SJCRH30 (cell line): ENCODE measurements around the gene FATE1. TPM values are rescaled to one million over a fixed set of nuclear protein-coding genes. Genes with fewer than 3 reads are reported as not detected.

Source experiments
- total RNA-seq: library from RNA; depleted of rRNA; stranded (reverse); fragments of >200 nt; shearing (Covaris generic); gene quantifications from 2 replicates; pipeline ENCODE4 v1.2.3, GENCODE V29; 2014; rRNA removed

The FATE1 gene
- total RNA-seq, 1 experiment from 2014 or later: 0.28 TPM

Other genes with a start within 250 kb of the FATE1 start
- not detected in 2 replicates for gene PASD1, start 152.4 kb upstream of the FATE1 start, total RNA-seq
- not detected in 2 replicates for gene PRRG3, start 20.6 kb upstream of the FATE1 start, total RNA-seq
- gene CNGA2, start 18.7 kb downstream of the FATE1 start, total RNA-seq: not detected in 2 replicates
- not detected in 2 replicates for gene MAGEA4, start 196.9 kb downstream of the FATE1 start, total RNA-seq